PC-9 (cell line): ENCODE results near the gene LAMC2. TPM values are rescaled to one million over a fixed set of nuclear protein-coding genes. Genes with fewer than 3 reads are reported as not detected.

Source experiments
- BruUV-seq: library from RNA; stranded (reverse); fragments of 400-500 nt; replicated peaks from 2 replicates; lab custom pipeline; 2021; lab: Mats Ljungman, UMichigan
- CTCF ChIA-PET: fragments of 300-600 bp; sonication (Branson Sonifier 250); formaldehyde crosslinking; loops from one replicate; lab custom pipeline; 2022; ENCODE audit warnings: antibody characterized with exemption; lab: Charles Lee
- POLR2A ChIA-PET: fragments of 300-600 bp; sonication (Branson Sonifier 250); formaldehyde crosslinking; loops from one replicate; lab custom pipeline; 2022; ENCODE audit warnings: antibody characterized with exemption; ENCODE audit not compliant: unreplicated experiment; lab: Charles Lee
- DNase-seq, 2 experiments: peaks; one replicate each; pipeline versions ENCODE4 v3.0.0 to v3.0.0-alpha.2; 2015 to 2022; ENCODE audit warnings: mixed read lengths in 1 of 2
- H2AFZ ChIP-seq: fragments of 200-600 bp; sonication (generic); 2 replicates; pipeline ENCODE4 v1.8.1; 2017; ENCODE audit warnings: antibody characterized with exemption
- H3F3A ChIP-seq: fragments of 200-600 bp; sonication (generic); 2 replicates; pipeline ENCODE4 v1.8.1; 2017; ENCODE audit warnings: antibody characterized with exemption, mild to moderate bottlenecking, low read depth; ENCODE audit not compliant: insufficient read depth
- H3K27ac ChIP-seq: fragments of 200-600 bp; sonication (generic); 2 replicates; pipeline ENCODE4 v1.6.1; 2016; ENCODE audit warnings: mixed run types
- H3K27me3 ChIP-seq: fragments of 200-600 bp; sonication (generic); 2 replicates; pipeline ENCODE4 v1.6.1; 2016; ENCODE audit warnings: low read depth, mixed run types; ENCODE audit not compliant: insufficient read depth
- H3K36me3 ChIP-seq: fragments of 200-600 bp; sonication (generic); 2 replicates; pipeline ENCODE4 v1.6.1; 2016; ENCODE audit warnings: low read depth, mixed run types
- H3K4me1 ChIP-seq: fragments of 200-600 bp; sonication (generic); replicated peaks from 2 replicates; pipeline ENCODE4 v1.6.1; 2016; ENCODE audit warnings: mixed run types; ENCODE audit not compliant: insufficient read depth
- H3K4me2 ChIP-seq: fragments of 200-600 bp; sonication (generic); 2 replicates; pipeline ENCODE4 v1.6.1; 2017; ENCODE audit warnings: mixed run types
- H3K4me3 ChIP-seq: fragments of 200-600 bp; sonication (generic); 2 replicates; pipeline ENCODE4 v1.6.1; 2016; ENCODE audit warnings: mixed run types
- H3K79me2 ChIP-seq: fragments of 200-600 bp; sonication (generic); 2 replicates; pipeline ENCODE4 v1.6.1; 2017; ENCODE audit warnings: low read depth, mixed run types
- H3K9me2 ChIP-seq: fragments of 200-600 bp; sonication (generic); 2 replicates; pipeline ENCODE4 v1.8.1; 2017; ENCODE audit warnings: mild to moderate bottlenecking; ENCODE audit not compliant: insufficient read depth
- H3K9me3 ChIP-seq: fragments of 200-600 bp; sonication (generic); 2 replicates; pipeline ENCODE4 v1.8.1; 2016; ENCODE audit warnings: low read depth; ENCODE audit not compliant: insufficient read depth
- H4K20me1 ChIP-seq: fragments of 200-600 bp; sonication (generic); 2 replicates; pipeline ENCODE4 v1.8.1; 2017; ENCODE audit not compliant: insufficient read depth
- CTCF ChIP-seq: fragments of 200-600 bp; sonication (generic); conservative IDR thresholded peaks from 2 replicates; pipeline ENCODE4 v1.6.1; 2017; ENCODE audit warnings: mixed run types, antibody characterized with exemption, mild to moderate bottlenecking, moderate library complexity
- EZH2 ChIP-seq: fragments of 200-600 bp; sonication (generic); IDR thresholded peaks from 2 replicates; pipeline ENCODE4 v1.8.0; 2017; ENCODE audit warnings: antibody characterized with exemption, low read depth
- intact Hi-C: fragments of 100-400 bp; cut with micrococcal nuclease; formaldehyde crosslinking; loops from one replicate; pipeline ENCODE4 v1.10.0; 2022; ENCODE audit not compliant: unreplicated experiment
- total RNA-seq: library from RNA; stranded (reverse); gene quantifications from 2 replicates; pipeline ENCODE4 v1.2.3, GENCODE V29; 2021

LAMC2 gene
- total RNA-seq, 1 experiment from 2014 or later = 109 TPM

DNA sequence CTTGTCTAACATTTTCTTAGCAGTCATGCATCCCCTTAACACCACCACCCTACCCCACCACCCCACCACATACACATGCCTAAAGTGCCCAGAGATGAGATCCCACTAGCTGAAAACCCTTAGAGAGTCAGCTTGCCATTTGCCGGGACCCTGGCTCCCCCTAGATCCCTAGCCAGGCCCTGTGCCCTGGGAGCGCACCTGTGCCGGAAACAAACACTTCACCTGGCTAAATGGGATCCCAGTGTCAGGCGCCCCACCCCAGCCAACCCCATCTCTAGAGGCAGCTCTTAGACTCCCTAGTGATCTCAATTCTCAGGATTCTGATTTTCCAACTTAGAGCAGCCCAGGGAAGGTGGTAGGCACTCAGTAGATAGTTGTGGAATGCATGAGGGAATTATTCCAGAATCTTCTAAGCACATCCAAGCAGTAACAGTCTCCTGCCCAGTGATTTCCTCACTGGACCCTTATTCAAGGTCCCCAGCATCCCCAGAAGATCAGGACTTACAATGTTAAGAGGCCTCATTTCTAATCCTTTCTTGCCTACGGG is 105.2 kb downstream of the LAMC2 start:
- no TSS peak for BruUV-seq
- H4K20me1 ChIP-seq = no peaks in the 10 kb centered on the region
- H3F3A ChIP-seq = no peaks in the 10 kb centered on the region
- H3K4me1 ChIP-seq = no peaks in the 10 kb centered on the region
- ChIA-PET CTCF (no interaction called here), POLR2A (no interaction called here)
- no peaks in the 10 kb centered on the region for H3K36me3 ChIP-seq
- intact Hi-C loops = no loop called here
- H3K9me3 ChIP-seq = no peaks in the 10 kb centered on the region
- no peaks in the 10 kb centered on the region for H3K9me2 ChIP-seq
- no peak overlapping the region for H2AFZ ChIP-seq
- H3K27me3 ChIP-seq = no peaks in the 10 kb centered on the region
- H3K79me2 ChIP-seq = no peaks in the 10 kb centered on the region
- no peak overlapping the region for H3K4me3 ChIP-seq
- no peak for DNase-seq
- TF ChIP-seq CTCF = no peak
- no peak for TF ChIP-seq EZH2
- H3K4me2 ChIP-seq = no peak overlapping the region
- no peak overlapping the region for H3K27ac ChIP-seq

DNA sequence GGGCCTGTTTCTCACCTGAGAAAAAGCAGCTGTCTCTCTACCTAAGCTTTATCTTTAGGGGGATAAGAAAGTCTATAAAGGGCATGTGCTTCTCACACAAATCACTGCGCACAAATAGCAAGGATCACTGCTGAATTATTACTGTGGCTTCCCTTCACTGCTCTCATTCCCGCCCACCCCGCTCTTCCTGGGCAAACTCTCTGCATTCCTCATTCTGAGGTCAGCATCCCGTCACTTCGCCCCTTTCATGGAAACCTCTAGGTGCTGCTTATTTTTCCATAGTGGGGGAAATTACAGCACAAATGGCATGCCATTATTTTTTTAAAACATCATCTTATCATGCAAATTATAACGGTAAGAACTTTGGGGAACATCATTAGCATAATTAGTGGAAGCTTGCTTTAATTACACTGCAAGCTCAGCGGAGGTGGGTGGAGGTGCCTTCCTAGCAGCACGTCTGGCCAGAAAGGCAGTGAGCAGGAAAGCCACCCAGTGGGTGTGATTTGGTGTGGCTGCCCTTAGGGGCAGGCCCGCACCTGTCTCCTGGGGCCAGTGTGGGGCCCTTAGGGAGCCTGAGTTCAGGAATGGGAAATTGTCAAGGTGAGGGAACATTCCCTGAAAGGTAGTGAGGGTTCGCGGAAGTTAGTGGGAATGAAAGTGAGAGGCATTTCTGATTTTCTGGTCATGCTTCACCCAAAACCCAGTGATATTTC is 105.9 kb downstream of the LAMC2 start:
- TF ChIP-seq CTCF (no peak), EZH2 (no peak)
- intact Hi-C loops = no loop called here
- H2AFZ ChIP-seq = no peak overlapping the region
- ChIA-PET CTCF (no interaction called here), POLR2A (no interaction called here)
- BruUV-seq = no TSS peak
- H3K27me3 ChIP-seq = no peaks in the 10 kb centered on the region
- no peaks in the 10 kb centered on the region for H3K36me3 ChIP-seq
- H3F3A ChIP-seq = no peaks in the 10 kb centered on the region
- no peaks in the 10 kb centered on the region for H3K4me1 ChIP-seq
- DNase-seq = no peak
- no peak overlapping the region for H3K27ac ChIP-seq
- no peaks in the 10 kb centered on the region for H3K9me2 ChIP-seq
- no peaks in the 10 kb centered on the region for H4K20me1 ChIP-seq
- H3K4me3 ChIP-seq = no peak overlapping the region
- no peaks in the 10 kb centered on the region for H3K9me3 ChIP-seq
- no peaks in the 10 kb centered on the region for H3K79me2 ChIP-seq
- H3K4me2 ChIP-seq = no peak overlapping the region

GRCh38 chr1:183293241-183293640 is 107.2 kb downstream of the LAMC2 start:
- no TSS peak for BruUV-seq
- no peaks in the 10 kb centered on the region for H4K20me1 ChIP-seq
- no peaks in the 10 kb centered on the region for H3K79me2 ChIP-seq
- H3K36me3 ChIP-seq = no peaks in the 10 kb centered on the region
- TF ChIP-seq CTCF = no peak
- no peak for TF ChIP-seq EZH2
- DNase-seq = no peak
- H3K9me3 ChIP-seq = no peaks in the 10 kb centered on the region
- no peaks in the 10 kb centered on the region for H3K4me1 ChIP-seq
- ChIA-PET POLR2A (no interaction called here), CTCF (no interaction called here)
- H3K27ac ChIP-seq = no peak overlapping the region
- no peak overlapping the region for H3K4me3 ChIP-seq
- no peak overlapping the region for H3K4me2 ChIP-seq
- intact Hi-C loops = no loop called here
- no peaks in the 10 kb centered on the region for H3F3A ChIP-seq
- H2AFZ ChIP-seq = no peak overlapping the region
- H3K9me2 ChIP-seq = no peaks in the 10 kb centered on the region
- no peaks in the 10 kb centered on the region for H3K27me3 ChIP-seq
